CD4-positive, alpha-beta T cell (primary cell): ENCODE measurements around the gene CAND1. TPM values are rescaled to one million over a fixed set of nuclear protein-coding genes. Genes with fewer than 3 reads are reported as not detected.

Experiments used
- ATAC-seq: fragments of 200-7000 bp; cut with Tn5 transposase; one replicate; pipeline ENCODE4 v1.10.0; 2022; ENCODE audit warnings: mild to moderate bottlenecking; ENCODE audit not compliant: poor library complexity
- CTCF ChIA-PET: fragments of 350-600 bp; sonication (Branson Sonifier 250); formaldehyde crosslinking; loops from one replicate; lab custom pipeline; 2021; ENCODE audit warnings: antibody characterized with exemption, inconsistent platforms; lab: Charles Lee
- POLR2A ChIA-PET: fragments of 350-600 bp; sonication (Branson Sonifier 250); formaldehyde crosslinking; loops from one replicate; lab custom pipeline; 2021; ENCODE audit warnings: antibody characterized with exemption, inconsistent platforms; lab: Charles Lee
- DNase-seq, 14 experiments: peaks; one replicate each; pipeline ENCODE4 v3.0.0-alpha.2; 2013 to 2020; ENCODE audit warnings: mixed read lengths in 2 of 14
- H3K27ac ChIP-seq, 2 donors: one replicate each; pipeline versions ENCODE4 v1.5.1 to v1.7.0; 2013; ENCODE audit warnings: low read length in 2 of 2, low read depth in 1 of 2, mild to moderate bottlenecking in 1 of 2
- H3K27me3 ChIP-seq, 2 experiments: 1 replicate in 1 of 2; 2 replicates in 1 of 2; pipeline versions ENCODE4 v1.6.1 to v1.7.0; 2013; ENCODE audit warnings: low read length in 2 of 2, control low read depth in 1 of 2, mild to moderate bottlenecking in 1 of 2, moderate library complexity in 1 of 2; ENCODE audit not compliant: insufficient read depth in 2 of 2, control insufficient read depth in 1 of 2
- H3K36me3 ChIP-seq: one replicate; pipeline ENCODE4 v1.6.1; 2013; ENCODE audit warnings: low read length, control low read depth; ENCODE audit not compliant: insufficient read depth
- H3K4me1 ChIP-seq: one replicate; pipeline ENCODE4 v1.6.1; 2013; ENCODE audit warnings: low read length, control low read depth; ENCODE audit not compliant: insufficient read depth
- H3K4me3 ChIP-seq: one replicate; pipeline ENCODE4 v1.5.1; 2013; ENCODE audit warnings: mild to moderate bottlenecking, low read length, moderate library complexity
- H3K9me3 ChIP-seq, 2 experiments: 1 replicate in 1 of 2; 2 replicates in 1 of 2; pipeline versions ENCODE4 v1.6.1 to v1.7.0; 2013; ENCODE audit warnings: low read length in 2 of 2, mild to moderate bottlenecking in 2 of 2, control low read depth in 1 of 2, moderate library complexity in 1 of 2; ENCODE audit not compliant: control insufficient read depth in 1 of 2, insufficient read depth in 1 of 2
- H3K27ac Mint-ChIP-seq: one replicate; pipeline ENCODE4 v1.8.0; 2020; ENCODE audit warnings: mixed read lengths
- H3K27me3 Mint-ChIP-seq: one replicate; pipeline ENCODE4 v1.8.0; 2021; ENCODE audit warnings: mixed read lengths
- H3K36me3 Mint-ChIP-seq: one replicate; pipeline ENCODE4 v1.8.0; 2021; ENCODE audit warnings: low read depth, mixed read lengths
- H3K4me1 Mint-ChIP-seq: one replicate; pipeline ENCODE4 v1.8.0; 2021; ENCODE audit warnings: low read depth, mixed read lengths
- H3K4me3 Mint-ChIP-seq: one replicate; pipeline ENCODE4 v1.8.0; 2020; ENCODE audit warnings: mild to moderate bottlenecking, mixed read lengths
- H3K9me3 Mint-ChIP-seq: one replicate; pipeline ENCODE4 v1.8.0; 2020; ENCODE audit warnings: mixed read lengths
- CTCF ChIP-seq: fragments of 200-600 bp; IDR thresholded peaks from one replicate; pipeline ENCODE4 v1.8.0; 2022; ENCODE audit warnings: antibody characterized with exemption, mild to moderate bottlenecking
- intact Hi-C, 2 experiments: fragments of 100-400 bp; cut with DNase I in 1 of 2; cut with micrococcal nuclease in 1 of 2; formaldehyde crosslinking; loops; one replicate each; pipeline versions ENCODE4 v1.15.1 to v1.9.0; 2023 to 2025; cut with DNase I, micrococcal nuclease
- total RNA-seq, 174 experiments: library from RNA in 2 of 174; stranded (reverse) in 2 of 174; gene quantifications; one replicate each; pipeline ENCODE4 v1.2.3 and lab custom pipeline; 2021 to 2026

Gene CAND1
- total RNA-seq, 2 experiments from 2014 or later: 118 to 124 TPM

- TF ChIP-seq CTCF: no peak
- no peak for DNase-seq
- no peaks in the 10 kb centered on the region for H3K4me1 ChIP-seq
- Mint-ChIP-seq H3K4me1 (no peaks in the 10 kb centered on the region), H3K4me3 (no peak overlapping the region), H3K9me3 (no peaks in the 10 kb centered on the region), H3K27ac (no peak overlapping the region), H3K27me3 (no peaks in the 10 kb centered on the region), H3K36me3 (no peaks in the 10 kb centered on the region)
- POLR2A ChIA-PET: no interaction called here
- no peaks in the 10 kb centered on the region for H3K9me3 ChIP-seq
- no peak for ATAC-seq
- H3K27me3 ChIP-seq: peaks cover 0 to 2% of the 10 kb centered on the region in 2 experiments
- intact Hi-C loops: loop anchor here in 1 of 2 experiments (1.0 kb wide), 1 partner anchor 28 kb away; no protein-coding TSS in a partner anchor
- H3K27ac ChIP-seq: no peak overlapping the region
- no peaks in the 10 kb centered on the region for H3K36me3 ChIP-seq
- CTCF ChIA-PET: no interaction called here
- no peak overlapping the region for H3K4me3 ChIP-seq
Measured at GRCh38 chr12:67241482-67241881, 27.7 kb upstream of the CAND1 start.

GRCh38 chr12:67243260-67243659, 25.9 kb upstream of the CAND1 start:
- H3K36me3 ChIP-seq: no peaks in the 10 kb centered on the region
- ATAC-seq: no peak
- Mint-ChIP-seq H3K36me3 (no peaks in the 10 kb centered on the region), H3K4me3 (no peak overlapping the region), H3K9me3 (no peaks in the 10 kb centered on the region), H3K27ac (no peak overlapping the region), H3K4me1 (no peaks in the 10 kb centered on the region), H3K27me3 (no peaks in the 10 kb centered on the region)
- POLR2A ChIA-PET: no interaction called here
- no peak overlapping the region for H3K27ac ChIP-seq
- H3K9me3 ChIP-seq: no peaks in the 10 kb centered on the region
- peaks cover 0 to 2% of the 10 kb centered on the region in 2 experiments for H3K27me3 ChIP-seq
- CTCF ChIA-PET: no interaction called here
- H3K4me3 ChIP-seq: no peak overlapping the region
- intact Hi-C loops: no loop called here
- no peaks in the 10 kb centered on the region for H3K4me1 ChIP-seq
- DNase-seq: no peak
- TF ChIP-seq CTCF: no peak

DNA sequence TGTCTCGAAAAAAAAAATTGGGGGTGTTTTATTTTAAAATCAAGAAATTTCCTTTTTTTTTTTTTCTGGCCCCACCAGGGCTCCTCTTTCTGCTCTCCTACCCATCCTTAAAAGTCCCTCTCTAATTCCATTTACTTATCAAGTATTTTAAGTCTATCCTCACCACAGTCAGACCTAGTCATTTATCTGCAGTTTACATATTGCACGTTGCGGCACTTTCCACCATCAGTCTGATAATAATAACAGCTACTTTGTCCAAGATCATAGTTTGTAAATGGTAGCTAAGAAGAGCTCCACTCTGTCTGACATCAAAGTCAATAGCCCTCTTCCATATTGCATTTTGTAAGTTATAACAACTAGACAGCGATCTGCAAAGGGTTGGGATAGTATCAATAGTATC, 23.6 kb upstream of the CAND1 start:
- POLR2A ChIA-PET: interaction anchor here (0.6 kb wide), 1 partner anchor 11 kb away, joined by 3 read pairs; no protein-coding TSS in a partner anchor
- intact Hi-C loops: no loop called here
- H3K4me3 ChIP-seq: no peak overlapping the region
- Mint-ChIP-seq H3K4me3 (no peak overlapping the region), H3K4me1 (no peaks in the 10 kb centered on the region), H3K27me3 (peaks cover 4% of the 10 kb centered on the region), H3K36me3 (no peaks in the 10 kb centered on the region), H3K27ac (no peak overlapping the region), H3K9me3 (no peaks in the 10 kb centered on the region)
- H3K36me3 ChIP-seq: no peaks in the 10 kb centered on the region
- no peaks in the 10 kb centered on the region for H3K9me3 ChIP-seq
- H3K27me3 ChIP-seq: peaks cover 0 to 2% of the 10 kb centered on the region in 2 experiments
- ATAC-seq (no peak), DNase-seq (no peak)
- no peak for TF ChIP-seq CTCF
- H3K4me1 ChIP-seq: no peaks in the 10 kb centered on the region
- no peak overlapping the region for H3K27ac ChIP-seq
- CTCF ChIA-PET: no interaction called here
